ENCODE data around the gene ASGR2.

ASGR2 gene

DNA sequence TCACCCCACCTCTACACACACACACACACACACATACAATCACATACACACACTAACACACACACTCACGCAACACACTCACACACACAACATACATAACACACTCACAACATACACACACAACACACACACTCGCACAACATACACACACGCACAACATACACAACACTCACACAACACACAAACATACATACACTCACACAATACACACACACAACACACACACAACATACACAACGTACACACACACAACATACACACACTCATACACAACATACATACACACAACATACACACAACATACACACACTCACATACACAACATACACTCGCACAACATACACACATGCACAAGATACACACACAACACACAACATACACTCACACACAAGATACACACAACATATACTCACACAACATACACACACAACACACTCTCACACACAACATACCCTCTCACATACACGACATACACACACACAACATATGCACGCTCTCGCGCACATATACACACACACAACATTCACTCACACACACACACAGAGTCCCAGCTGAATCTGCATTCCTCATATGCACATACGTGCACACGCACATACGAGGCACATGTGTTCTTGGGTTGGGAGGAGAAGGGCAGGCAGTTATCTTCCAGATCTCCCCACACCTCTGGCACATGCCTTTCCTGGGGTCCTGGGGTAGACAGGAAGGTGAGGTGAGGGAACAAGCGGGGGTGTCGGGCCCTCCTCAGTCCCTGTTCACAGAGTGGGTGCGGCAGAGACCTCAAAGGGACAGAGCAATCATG lies 1.1 kb downstream of the ASGR2 start:
- Histone ChIP-seq H3K36me3 (no peaks in the 10 kb centered on the region), H3K4me3 (ENCODE audit: low read depth in 1 of 2, low read length in 1 of 2) (no peak overlapping the region), H3K27ac (no peak overlapping the region), H3K9me3 (no peaks in the 10 kb centered on the region), H3K27me3 (peaks cover 67% of the 10 kb centered on the region), H3K4me1 (ENCODE audit: control insufficient read depth in 1 of 2, insufficient read depth in 1 of 2, low read depth in 1 of 2, low read length in 1 of 2) (peaks cover 3% of the 10 kb centered on the region in 2 experiments)
- TF ChIP-seq, protein P1, sequence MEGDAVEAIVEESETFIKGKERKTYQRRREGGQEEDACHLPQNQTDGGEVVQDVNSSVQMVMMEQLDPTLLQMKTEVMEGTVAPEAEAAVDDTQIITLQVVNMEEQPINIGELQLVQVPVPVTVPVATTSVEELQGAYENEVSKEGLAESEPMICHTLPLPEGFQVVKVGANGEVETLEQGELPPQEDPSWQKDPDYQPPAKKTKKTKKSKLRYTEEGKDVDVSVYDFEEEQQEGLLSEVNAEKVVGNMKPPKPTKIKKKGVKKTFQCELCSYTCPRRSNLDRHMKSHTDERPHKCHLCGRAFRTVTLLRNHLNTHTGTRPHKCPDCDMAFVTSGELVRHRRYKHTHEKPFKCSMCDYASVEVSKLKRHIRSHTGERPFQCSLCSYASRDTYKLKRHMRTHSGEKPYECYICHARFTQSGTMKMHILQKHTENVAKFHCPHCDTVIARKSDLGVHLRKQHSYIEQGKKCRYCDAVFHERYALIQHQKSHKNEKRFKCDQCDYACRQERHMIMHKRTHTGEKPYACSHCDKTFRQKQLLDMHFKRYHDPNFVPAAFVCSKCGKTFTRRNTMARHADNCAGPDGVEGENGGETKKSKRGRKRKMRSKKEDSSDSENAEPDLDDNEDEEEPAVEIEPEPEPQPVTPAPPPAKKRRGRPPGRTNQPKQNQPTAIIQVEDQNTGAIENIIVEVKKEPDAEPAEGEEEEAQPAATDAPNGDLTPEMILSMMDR (IDR thresholded peaks at IDR 0.05): no peak

DNA sequence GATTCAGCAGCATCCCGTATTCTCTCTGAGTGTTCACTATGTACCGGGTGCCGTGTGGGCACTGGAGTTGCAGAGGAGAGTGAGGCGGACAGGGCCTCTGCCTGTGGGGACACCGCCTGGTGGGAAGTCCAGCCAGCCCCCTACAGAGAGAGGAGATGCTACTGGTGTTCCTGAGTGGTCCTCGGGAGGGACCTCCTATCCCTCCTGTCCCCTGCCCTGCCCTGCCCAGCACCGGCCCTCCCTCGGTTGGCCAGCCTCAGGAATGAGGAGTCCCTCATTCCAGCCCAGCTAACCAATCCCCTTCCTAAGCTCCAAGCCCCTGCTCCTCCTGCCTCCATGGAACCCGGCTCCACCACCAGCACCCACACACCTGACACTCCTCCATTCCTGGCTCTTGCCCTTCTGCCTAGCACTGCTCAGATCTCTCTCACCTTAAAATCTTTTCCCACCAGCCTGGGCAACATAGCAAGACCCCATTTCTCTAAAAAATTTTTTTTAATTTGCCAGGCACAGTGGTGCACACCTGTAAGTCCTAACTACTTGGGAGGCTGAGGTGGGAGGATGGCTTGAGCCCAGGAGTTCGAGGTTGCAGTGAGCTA lies 2.0 kb downstream of the ASGR2 start:
- Histone ChIP-seq H3K9me3 (no peaks in the 10 kb centered on the region), H3K27ac (no peak overlapping the region), H3K27me3 (peaks cover 61% of the 10 kb centered on the region), H3K36me3 (no peaks in the 10 kb centered on the region), H3K4me3 (ENCODE audit: low read depth in 1 of 2, low read length in 1 of 2) (no peak overlapping the region), H3K4me1 (ENCODE audit: control insufficient read depth in 1 of 2, insufficient read depth in 1 of 2, low read depth in 1 of 2, low read length in 1 of 2) (peaks cover 3% of the 10 kb centered on the region in 2 experiments)
- TF ChIP-seq, protein P1 (IDR thresholded peaks at IDR 0.05): no peak

DNA sequence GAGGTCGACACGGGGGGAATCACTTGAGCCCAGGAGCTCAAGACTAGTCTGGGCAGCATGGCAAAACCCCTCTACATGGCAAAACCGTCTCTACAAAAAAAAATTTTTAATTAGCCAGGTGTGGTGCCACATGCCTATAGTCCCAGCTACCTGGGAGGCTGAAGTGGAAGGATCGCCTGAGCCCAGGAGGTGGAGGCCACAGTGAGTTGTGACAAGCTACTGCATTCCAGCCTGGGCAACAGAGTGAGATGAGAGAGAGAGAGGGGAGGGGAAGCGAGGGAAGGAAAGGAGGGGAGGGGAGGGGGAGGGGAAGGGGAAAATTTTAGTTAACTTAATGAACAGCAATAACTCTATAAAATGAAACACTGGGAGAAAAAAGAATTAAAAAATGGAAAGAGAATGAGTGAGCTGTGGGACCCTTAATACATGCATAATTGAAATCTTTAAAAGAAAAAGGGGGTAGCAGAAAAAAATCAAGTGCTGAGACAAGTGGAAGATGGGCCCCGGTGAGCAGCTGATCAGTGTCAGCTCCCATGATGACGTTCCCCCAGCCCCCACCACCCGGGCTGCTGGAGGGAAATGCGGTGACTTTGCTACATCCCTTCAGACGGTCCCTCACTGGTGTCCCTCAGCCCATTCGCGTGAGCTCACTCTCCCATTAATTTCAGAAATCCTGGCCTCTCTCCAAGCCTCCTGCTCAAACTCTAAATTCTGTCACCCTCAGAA lies 2.7 kb downstream of the ASGR2 start:
- no peak overlapping the region for H3K27ac ChIP-seq
- TF ChIP-seq, protein P1 (IDR thresholded peaks at IDR 0.05): no peak
- H3K4me1 ChIP-seq (ENCODE audit: control insufficient read depth in 1 of 2, insufficient read depth in 1 of 2, low read depth in 1 of 2, low read length in 1 of 2): peaks cover 3% of the 10 kb centered on the region in 2 experiments

DNA sequence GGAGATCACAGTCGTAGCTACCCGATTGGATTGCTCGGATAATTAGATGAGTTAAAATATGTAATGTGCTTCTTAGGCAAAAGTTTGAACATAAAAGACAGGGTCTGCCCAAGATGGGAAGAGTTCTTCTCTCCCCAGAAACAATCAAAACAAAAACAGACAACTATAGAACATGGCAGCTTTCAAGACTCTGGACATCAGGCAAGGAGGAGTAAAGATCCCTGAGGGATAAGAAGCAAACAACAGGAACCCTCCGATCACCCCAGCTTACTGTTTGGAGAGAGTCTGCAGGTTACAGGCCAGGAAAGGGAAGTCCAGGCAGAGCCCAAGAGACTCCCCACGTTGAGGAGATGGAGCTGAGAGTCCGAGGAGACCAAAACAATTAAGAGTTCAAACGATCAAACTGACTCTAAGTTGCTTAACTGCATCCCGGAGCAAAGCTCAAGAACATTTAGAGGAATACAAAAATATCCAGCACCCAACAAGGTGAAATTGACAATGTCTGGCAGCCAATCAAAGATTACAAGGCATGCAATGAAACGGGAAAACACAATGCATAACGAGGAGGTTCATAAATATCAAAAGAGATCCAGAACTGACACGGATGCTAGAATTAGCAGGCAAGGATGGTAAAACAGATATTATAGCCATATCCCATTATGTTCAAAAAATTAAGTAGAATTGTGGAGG lies 3.9 kb downstream of the ASGR2 start:
- no peaks in the 10 kb centered on the region for H3K36me3 ChIP-seq
- H3K4me3 ChIP-seq (ENCODE audit: low read depth in 1 of 2, low read length in 1 of 2): no peak overlapping the region
- H3K27me3 ChIP-seq: peaks cover 43% of the 10 kb centered on the region
- TF ChIP-seq, protein P1 (IDR thresholded peaks at IDR 0.05): no peak
- H3K9me3 ChIP-seq: no peaks in the 10 kb centered on the region
- no peak overlapping the region for H3K27ac ChIP-seq
- H3K4me1 ChIP-seq (ENCODE audit: control insufficient read depth in 1 of 2, insufficient read depth in 1 of 2, low read depth in 1 of 2, low read length in 1 of 2): peaks cover 3% of the 10 kb centered on the region in 2 experiments

More for the DNA sequence above, 2.7 kb downstream of the ASGR2 start:
- Histone ChIP-seq H3K27me3 (peaks cover 54% of the 10 kb centered on the region), H3K4me3 (ENCODE audit: low read depth in 1 of 2, low read length in 1 of 2) (no peak overlapping the region), H3K9me3 (no peaks in the 10 kb centered on the region), H3K36me3 (no peaks in the 10 kb centered on the region)
